Endothelial cell of umbilical vein (primary cell): Measurements from ENCODE around the gene ZNF207. TPM values are rescaled to one million over a fixed set of nuclear protein-coding genes. Genes with fewer than 3 reads are reported as not detected.

Experiments used
- BruUV-seq: library from RNA; stranded (reverse); fragments of 400-500 nt; replicated peaks from 2 replicates; lab custom pipeline; 2021; lab: Mats Ljungman, UMichigan
- CTCF ChIA-PET: fragments of 300-600, 350-600 bp; sonication (Branson Sonifier 250); formaldehyde crosslinking; loops from one replicate; lab custom pipeline; 2021; ENCODE audit warnings: antibody characterized with exemption, inconsistent platforms; lab: Charles Lee
- POLR2A ChIA-PET: fragments of 300-600, 350-600 bp; sonication (Branson Sonifier 250); formaldehyde crosslinking; loops from one replicate; lab custom pipeline; 2021; ENCODE audit warnings: antibody characterized with exemption, inconsistent platforms; lab: Charles Lee
- DNase-seq: peaks from one replicate; pipeline ENCODE4 v3.0.0-alpha.2; 2011; ENCODE audit warnings: low read depth, low spot score
- FAIRE-seq: peaks from 2 replicates; lab custom pipeline; 2011; peaks lifted over from hg19 to GRCh38; lab: Jason Lieb, UNC
- H2AFZ ChIP-seq: 2 replicates; pipeline ENCODE4 v1.6.0; 2012; ENCODE audit warnings: low read depth, low read length, control low read depth, inconsistent platforms
- H3K27ac ChIP-seq: 2 replicates; pipeline ENCODE4 v1.5.1; 2011; ENCODE audit warnings: low read depth, mild to moderate bottlenecking, control low read depth, low read length, moderate library complexity; ENCODE audit not compliant: insufficient read depth
- H3K27me3 ChIP-seq, 2 experiments: 2 replicates each; pipeline versions ENCODE4 v1.6.0 to v1.6.1; 2011; ENCODE audit warnings: low read length in 2 of 2, mixed read lengths in 1 of 2; ENCODE audit not compliant: control insufficient read depth in 2 of 2, insufficient read depth in 2 of 2
- H3K36me3 ChIP-seq, 2 experiments: 2 replicates in 1 of 2; 3 replicates in 1 of 2; pipeline ENCODE4 v1.5.1; 2011; ENCODE audit warnings: low read length in 2 of 2, mild to moderate bottlenecking in 1 of 2, moderate library complexity in 1 of 2; ENCODE audit not compliant: control insufficient read depth in 2 of 2, insufficient read depth in 2 of 2; ENCODE audit errors: extremely low read depth in 1 of 2
- H3K4me1 ChIP-seq: 3 replicates; pipeline ENCODE4 v1.5.1; 2011; ENCODE audit warnings: mild to moderate bottlenecking, low read length; ENCODE audit not compliant: control insufficient read depth, insufficient read depth; ENCODE audit errors: extremely low read depth
- H3K4me2 ChIP-seq: 2 replicates; pipeline ENCODE4 v1.6.1; 2011; ENCODE audit warnings: low read length, control low read depth, mixed read lengths; ENCODE audit not compliant: insufficient read depth
- H3K4me3 ChIP-seq, 3 experiments: fragments of 200-600 bp in 1 of 3; sonication (generic), shearing (Covaris generic) in 1 of 3; replicated peaks in 1 of 3; 2 replicates each; pipeline ENCODE4 v1.5.1; 2011 to 2016; ENCODE audit warnings: control low read depth in 3 of 3, low read length in 3 of 3, mild to moderate bottlenecking in 2 of 3, inconsistent platforms in 1 of 3, low read depth in 1 of 3, moderate library complexity in 1 of 3; ENCODE audit not compliant: insufficient read depth in 1 of 3
- H3K79me2 ChIP-seq: 2 replicates; pipeline ENCODE4 v1.6.0; 2012; ENCODE audit warnings: low read length, inconsistent platforms; ENCODE audit not compliant: control insufficient read depth, insufficient read depth
- H3K9ac ChIP-seq: replicated peaks from 2 replicates; pipeline ENCODE3; 2011; ENCODE audit warnings: low read length, control low read depth; ENCODE audit not compliant: insufficient read depth; ENCODE audit errors: extremely low read depth
- H3K9me1 ChIP-seq: replicated peaks from 3 replicates; pipeline ENCODE4 v1.6.0; 2011; ENCODE audit warnings: mild to moderate bottlenecking, low read length; ENCODE audit not compliant: control insufficient read depth, insufficient read depth; ENCODE audit errors: extremely low read depth
- H3K9me3 ChIP-seq: replicated peaks from 2 replicates; pipeline ENCODE4 v1.5.1; 2012; ENCODE audit warnings: low read length, inconsistent platforms; ENCODE audit not compliant: control insufficient read depth, insufficient read depth
- H4K20me1 ChIP-seq: replicated peaks from 2 replicates; pipeline ENCODE3; 2011; ENCODE audit warnings: mild to moderate bottlenecking, low read length; ENCODE audit not compliant: control insufficient read depth, insufficient read depth; ENCODE audit errors: extremely low read depth
- CTCF ChIP-seq, 2 donors: IDR thresholded peaks; 1 replicate in 1 of 2; 2 replicates in 1 of 2; pipeline ENCODE4 v1.5.1; 2011; ENCODE audit warnings: low read length in 2 of 2, mild to moderate bottlenecking in 2 of 2, moderate library complexity in 2 of 2, control low read depth in 1 of 2, inconsistent platforms in 1 of 2, low read depth in 1 of 2; ENCODE audit not compliant: insufficient read depth in 1 of 2; ENCODE audit errors: extremely low read depth in 1 of 2
- EZH2 ChIP-seq: IDR thresholded peaks from 2 replicates; pipeline ENCODE4 v1.6.1; 2012; ENCODE audit warnings: borderline replicate concordance, low read depth, mild to moderate bottlenecking, moderate library complexity, low read length, inconsistent platforms; ENCODE audit not compliant: severe bottlenecking
- FOS ChIP-seq: IDR thresholded peaks from 2 replicates; pipeline ENCODE4 v1.6.1; 2011; ENCODE audit warnings: mild to moderate bottlenecking, low read length, moderate library complexity, borderline replicate concordance; ENCODE audit not compliant: insufficient read depth
- GATA2 ChIP-seq: IDR thresholded peaks from 2 replicates; pipeline ENCODE4 v1.7.0; 2011; ENCODE audit warnings: low read depth, mild to moderate bottlenecking, moderate library complexity, mixed read lengths, low read length; ENCODE audit not compliant: insufficient read length, insufficient read depth
- JUN ChIP-seq: IDR thresholded peaks from 2 replicates; pipeline ENCODE4 v1.6.1; 2011; ENCODE audit warnings: borderline replicate concordance, low read depth; ENCODE audit not compliant: insufficient read length, insufficient read depth
- MAX ChIP-seq: IDR thresholded peaks from 2 replicates; pipeline ENCODE4 v1.6.1; 2011; ENCODE audit not compliant: insufficient read depth, insufficient read length
- MYC ChIP-seq: IDR thresholded peaks from one replicate; pipeline ENCODE4 v1.6.1; 2011; ENCODE audit warnings: mild to moderate bottlenecking, low read depth, low read length
- POLR2A ChIP-seq: IDR thresholded peaks from 2 replicates; pipeline ENCODE4 v1.6.1; 2012; ENCODE audit warnings: low read depth, mild to moderate bottlenecking, control low read depth, low read length
- POLR2AphosphoS5 ChIP-seq: IDR thresholded peaks from 2 replicates; pipeline ENCODE4 v1.6.1; 2012; ENCODE audit warnings: low read depth, mild to moderate bottlenecking, control low read depth, low read length, moderate library complexity; ENCODE audit not compliant: insufficient read depth
- dilution Hi-C: fragments of 300-500 bp; cut with MboI; formaldehyde crosslinking; loops from one replicate; pipeline ENCODE4 v1.15.0; 2019; ENCODE audit warnings: low sequenced_read_pairs; ENCODE audit not compliant: extremely low pct_ligation_motif_present
- intact Hi-C: fragments of 100-400 bp; cut with micrococcal nuclease; formaldehyde crosslinking; loops from one replicate; pipeline ENCODE4 v1.10.0; 2022
- polyA plus RNA-seq, 4 experiments: library from polyadenylated mRNA; depleted of rRNA in 3 of 4; stranded (reverse) in 3 of 4; unstranded in 1 of 4; fragments of >200 nt; gene quantifications; 2 replicates each; pipeline versions ENCODE4 v1.2.1 to v1.2.3, GENCODE V29; 2011 to 2012; ENCODE audit warnings: missing spikeins in 1 of 4
- total RNA-seq: library from RNA; stranded (reverse); gene quantifications from 2 replicates; pipeline ENCODE4 v1.2.3, GENCODE V29; 2021

The ZNF207 gene
- total and polyA plus RNA-seq, 2 donors (not counting 3 experiments of a cell fraction or from before 2014, with no cell fraction given) = 206 to 231 TPM

DNA sequence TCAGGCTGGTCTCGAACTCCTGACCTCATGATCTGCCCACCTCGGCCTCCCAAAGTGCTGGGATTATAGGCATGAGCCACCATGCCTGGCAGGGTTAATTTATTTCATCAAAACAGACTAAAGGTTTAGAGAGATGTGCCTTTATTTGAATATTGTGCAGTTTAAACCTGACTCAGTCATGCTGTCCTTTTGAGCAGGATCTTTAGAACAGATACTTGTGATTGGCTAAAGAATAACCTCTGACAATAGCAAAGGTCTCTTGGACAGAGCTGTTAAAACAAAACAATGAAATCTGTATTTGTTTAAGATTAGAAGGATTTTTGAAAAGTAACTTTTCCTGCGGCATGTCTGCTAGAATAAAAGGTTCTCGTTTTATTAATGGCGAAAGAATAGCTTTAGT is 36.0 kb downstream of the ZNF207 start:
- BruUV-seq = no TSS peak
- FAIRE-seq (no peak), DNase-seq (no peak)
- no peaks in the 10 kb centered on the region for H3K9me1 ChIP-seq
- no peak overlapping the region for H3K4me2 ChIP-seq
- no peak overlapping the region for H2AFZ ChIP-seq
- intact Hi-C loops (no loop called here), dilution Hi-C loops (no loop called here)
- no peak for TF ChIP-seq EZH2
- no peak for TF ChIP-seq JUN
- TF ChIP-seq MYC = no peak
- TF ChIP-seq CTCF (IDR thresholded peaks at IDR 0.05; ENCODE audit: extremely low read depth in 1 of 2, insufficient read depth in 1 of 2, low read depth in 1 of 2, low read length in 2 of 2) = no peak
- TF ChIP-seq FOS = no peak
- TF ChIP-seq MAX = no peak
- no peak for TF ChIP-seq POLR2AphosphoS5
- no peak for TF ChIP-seq GATA2
- TF ChIP-seq POLR2A = no peak
- no peaks in the 10 kb centered on the region for H3K79me2 ChIP-seq
- H3K4me1 ChIP-seq = no peaks in the 10 kb centered on the region
- no peaks in the 10 kb centered on the region for H3K9me3 ChIP-seq
- POLR2A ChIA-PET = no interaction called here
- CTCF ChIA-PET = interaction anchor here (1.3 to 1.4 kb wide), 2 partner anchors 13 to 58 kb away, joined by 4 to 5 read pairs; partner anchors contain the start of gene PSMD11
- H3K4me3 ChIP-seq = no peak overlapping the region
- peaks cover 3% of the 10 kb centered on the region for H4K20me1 ChIP-seq
- no peaks in the 10 kb centered on the region for H3K27me3 ChIP-seq
- H3K36me3 ChIP-seq = peaks cover 4 to 6% of the 10 kb centered on the region in 2 experiments
- no peak overlapping the region for H3K9ac ChIP-seq
- no peak overlapping the region for H3K27ac ChIP-seq
